Breast epithelium (tissue), 4 donors: ENCODE data around the gene SEC11A. TPM values are rescaled to one million over a fixed set of nuclear protein-coding genes. Genes with fewer than 3 reads are reported as not detected.
A peak's percentile ranks its signal among the peaks of the same experiment; 100 is the strongest.
"Not testable (repeated sequence)": the region's sequence is repeated elsewhere in the genome, so short reads cannot be mapped to it uniquely, and the experiment has no call there.

ENCODE experiments used
- DNase-seq, 2 donors: peaks; one replicate each; pipeline ENCODE4 v3.0.0-alpha.2; 2019; ENCODE audit warnings: low spot score in 2 of 2
- H3K27ac ChIP-seq, 2 donors: fragments of 200-600 bp; sonication (generic) in 1 of 2; one replicate each; pipeline ENCODE4 v1.5.1; 2016 to 2019; ENCODE audit warnings: mild to moderate bottlenecking in 1 of 2
- H3K27me3 ChIP-seq, 2 donors: fragments of 200-600 bp; sonication (generic) in 1 of 2; one replicate each; pipeline versions ENCODE4 v1.5.1 to v1.6.0; 2017 to 2019; ENCODE audit warnings: control low read depth in 1 of 2, mild to moderate bottlenecking in 1 of 2
- H3K36me3 ChIP-seq: fragments of 200-600 bp; one replicate; pipeline ENCODE4 v1.5.1; 2019
- H3K4me1 ChIP-seq, 2 donors: fragments of 200-600 bp; sonication (generic); one replicate each; pipeline ENCODE4 v1.5.1; 2016 to 2019; ENCODE audit warnings: control low read depth in 1 of 2
- H3K4me3 ChIP-seq, 3 donors: fragments of 200-600 bp; sonication (generic); 1 replicate in 2 of 3; 2 replicates in 1 of 3; pipeline ENCODE4 v1.5.1; 2016 to 2019; ENCODE audit warnings: mild to moderate bottlenecking in 3 of 3, moderate library complexity in 2 of 3
- H3K9me3 ChIP-seq, 2 donors: fragments of 200-600 bp; sonication (generic) in 1 of 2; one replicate each; pipeline ENCODE4 v1.5.1; 2016 to 2019; ENCODE audit warnings: control low read depth in 1 of 2
- CTCF ChIP-seq, 3 donors: fragments of 450-650 bp; IDR thresholded peaks; one replicate each; pipeline ENCODE4 v1.5.1; 2016 to 2017; ENCODE audit warnings: antibody characterized with exemption in 3 of 3, mild to moderate bottlenecking in 3 of 3, moderate library complexity in 3 of 3
- POLR2A ChIP-seq: fragments of 450-650 bp; IDR thresholded peaks from one replicate; pipeline ENCODE4 v1.6.1; 2016; ENCODE audit warnings: antibody characterized with exemption, mild to moderate bottlenecking, moderate library complexity
- POLR2AphosphoS5 ChIP-seq, 3 donors: sonication (generic); formaldehyde crosslinking; IDR thresholded peaks; one replicate each; pipeline ENCODE4 v1.6.1; 2017; ENCODE audit warnings: antibody characterized with exemption in 3 of 3
- intact Hi-C: fragments of 100-400 bp; cut with DNase I; formaldehyde crosslinking; loops from one replicate; pipeline ENCODE4 v1.15.1; 2023; ENCODE audit warnings: low total_unique reads
- total RNA-seq, 3 donors: library from RNA; depleted of rRNA; stranded (reverse); fragments of >200 nt; gene quantifications; one replicate each; pipeline ENCODE4 v1.1.0, GENCODE V29; 2016

SEC11A gene
- total RNA-seq, 3 donors from 2014 or later = 121 to 188 (median 122) TPM

- no peaks in the 10 kb centered on the region for H3K27me3 ChIP-seq
- H3K4me3 ChIP-seq = no peak overlapping the region
- intact Hi-C loops = no loop called here
- no peaks in the 10 kb centered on the region for H3K36me3 ChIP-seq
- H3K9me3 ChIP-seq = no peaks in the 10 kb centered on the region
- DNase-seq = no peak
- no peak for TF ChIP-seq POLR2A
- no peak for TF ChIP-seq POLR2AphosphoS5 (IDR thresholded peaks at IDR 0.05)
- TF ChIP-seq CTCF (IDR thresholded peaks at IDR 0.05) = no peak
- H3K27ac ChIP-seq = no peak overlapping the region
- H3K4me1 ChIP-seq = peaks cover 0 to 5% of the 10 kb centered on the region in 2 donors
Observed at GRCh38 chr15:84696757-84697156, 19.2 kb downstream of the SEC11A start.

- no peak overlapping the region for H3K27ac ChIP-seq
- no peak overlapping the region for H3K4me3 ChIP-seq
- no peak for DNase-seq
- intact Hi-C loops = no loop called here
- no peak for TF ChIP-seq POLR2A
- TF ChIP-seq POLR2AphosphoS5 (IDR thresholded peaks at IDR 0.05) = no peak
- TF ChIP-seq CTCF (IDR thresholded peaks at IDR 0.05) = no peak
- no peaks in the 10 kb centered on the region for H3K27me3 ChIP-seq
- no peaks in the 10 kb centered on the region for H3K4me1 ChIP-seq
- H3K36me3 ChIP-seq = no peaks in the 10 kb centered on the region
- H3K9me3 ChIP-seq = no peaks in the 10 kb centered on the region
Observed at GRCh38 chr15:84690342-84690741, 25.6 kb downstream of the SEC11A start.

- DNase-seq = no peak
- Histone ChIP-seq H3K4me3 (no peak overlapping the region), H3K9me3 (no peaks in the 10 kb centered on the region), H3K27ac (no peak overlapping the region), H3K27me3 (no peaks in the 10 kb centered on the region), H3K4me1 (no peaks in the 10 kb centered on the region), H3K36me3 (no peaks in the 10 kb centered on the region)
- intact Hi-C loops = no loop called here
- TF ChIP-seq CTCF (IDR thresholded peaks at IDR 0.05) (no peak), POLR2AphosphoS5 (IDR thresholded peaks at IDR 0.05) (no peak), POLR2A (no peak)
Observed at GRCh38 chr15:84689858-84690257, 26.1 kb downstream of the SEC11A start.

- H3K27me3 ChIP-seq, H3K36me3 ChIP-seq, H3K27ac ChIP-seq, H3K9me3 ChIP-seq, intact Hi-C loops, DNase-seq, H3K4me3 ChIP-seq, H3K4me1 ChIP-seq: not testable (repeated sequence)
Observed at GRCh38 chr15:84686446-84686845, 29.5 kb downstream of the SEC11A start.

- intact Hi-C loops = no loop called here
- TF ChIP-seq POLR2AphosphoS5 (IDR thresholded peaks at IDR 0.05) (peak in 1 of 3 donors; percentile 18), CTCF (IDR thresholded peaks at IDR 0.05) (no peak)
- H3K27me3 ChIP-seq = no peaks in the 10 kb centered on the region
- H3K27ac ChIP-seq = no peak overlapping the region
- no peaks in the 10 kb centered on the region for H3K9me3 ChIP-seq
- H3K4me3 ChIP-seq = no peak overlapping the region
- DNase-seq = no peak
- no peaks in the 10 kb centered on the region for H3K36me3 ChIP-seq
- no peaks in the 10 kb centered on the region for H3K4me1 ChIP-seq
Observed at GRCh38 chr15:84685304-84685703, 30.6 kb downstream of the SEC11A start.

- H3K27me3 ChIP-seq = no peaks in the 10 kb centered on the region
- H3K4me3 ChIP-seq = no peak overlapping the region
- no peaks in the 10 kb centered on the region for H3K9me3 ChIP-seq
- no peaks in the 10 kb centered on the region for H3K36me3 ChIP-seq
- H3K4me1 ChIP-seq = no peaks in the 10 kb centered on the region
- no peak overlapping the region for H3K27ac ChIP-seq
- no peak for TF ChIP-seq POLR2AphosphoS5 (IDR thresholded peaks at IDR 0.05)
- intact Hi-C loops = no loop called here
- DNase-seq = no peak
Observed at GRCh38 chr15:84684092-84684491, 31.8 kb downstream of the SEC11A start.
